ENCODE measurements around the gene CCNB1.

DNA sequence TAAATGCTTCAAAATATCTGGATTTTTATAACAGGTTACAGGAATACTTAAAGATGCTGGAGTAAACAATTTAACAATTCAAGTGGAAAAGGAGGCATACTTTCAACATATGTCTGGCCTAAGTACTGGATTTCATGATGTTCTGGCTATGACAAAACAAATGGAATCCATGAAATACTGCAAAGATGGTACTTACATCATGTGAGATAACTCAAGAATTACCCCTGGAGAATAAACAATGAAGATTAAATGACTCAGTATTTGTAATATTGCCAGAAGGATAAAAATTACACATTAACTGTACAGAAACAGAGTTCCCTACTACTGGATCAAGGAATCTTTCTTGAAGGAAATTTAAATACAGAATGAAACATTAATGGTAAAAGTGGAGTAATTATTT is 37.5 kb upstream of the CCNB1 start:
- TF ChIP-seq, protein P1, sequence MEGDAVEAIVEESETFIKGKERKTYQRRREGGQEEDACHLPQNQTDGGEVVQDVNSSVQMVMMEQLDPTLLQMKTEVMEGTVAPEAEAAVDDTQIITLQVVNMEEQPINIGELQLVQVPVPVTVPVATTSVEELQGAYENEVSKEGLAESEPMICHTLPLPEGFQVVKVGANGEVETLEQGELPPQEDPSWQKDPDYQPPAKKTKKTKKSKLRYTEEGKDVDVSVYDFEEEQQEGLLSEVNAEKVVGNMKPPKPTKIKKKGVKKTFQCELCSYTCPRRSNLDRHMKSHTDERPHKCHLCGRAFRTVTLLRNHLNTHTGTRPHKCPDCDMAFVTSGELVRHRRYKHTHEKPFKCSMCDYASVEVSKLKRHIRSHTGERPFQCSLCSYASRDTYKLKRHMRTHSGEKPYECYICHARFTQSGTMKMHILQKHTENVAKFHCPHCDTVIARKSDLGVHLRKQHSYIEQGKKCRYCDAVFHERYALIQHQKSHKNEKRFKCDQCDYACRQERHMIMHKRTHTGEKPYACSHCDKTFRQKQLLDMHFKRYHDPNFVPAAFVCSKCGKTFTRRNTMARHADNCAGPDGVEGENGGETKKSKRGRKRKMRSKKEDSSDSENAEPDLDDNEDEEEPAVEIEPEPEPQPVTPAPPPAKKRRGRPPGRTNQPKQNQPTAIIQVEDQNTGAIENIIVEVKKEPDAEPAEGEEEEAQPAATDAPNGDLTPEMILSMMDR (IDR thresholded peaks at IDR 0.05): no peak
- TF ChIP-seq POLR2A (IDR thresholded peaks at IDR 0.05): no peak
